ENCODE measurements around the gene TLR10.

TLR10 gene

GRCh38 chr4:38733663-38734062 is 49.1 kb downstream of the TLR10 start:
- no peak for DNase-seq

- DNase-seq = peak in 50 of 56 donors; percentile 4 to 88 (median 45)
Measured at GRCh38 chr4:38730830-38731646, 51.8 kb downstream of the TLR10 start.

- DNase-seq = no peak
Measured at GRCh38 chr4:38730493-38730829, 52.3 kb downstream of the TLR10 start.

GRCh38 chr4:38728631-38729141 is 54.1 kb downstream of the TLR10 start:
- no peak for DNase-seq

GRCh38 chr4:38724475-38724808 is 58.3 kb downstream of the TLR10 start:
- DNase-seq = no peak

- DNase-seq = no peak
Measured at GRCh38 chr4:38723726-38724474, 58.9 kb downstream of the TLR10 start.

- DNase-seq = no peak
Measured at GRCh38 chr4:38723114-38723513, 59.7 kb downstream of the TLR10 start.
